DND-41 (cell line): ENCODE results near the gene LRRC8D.
"Not testable (repeated sequence)": the region's sequence is repeated elsewhere in the genome, so short reads cannot be mapped to it uniquely, and the experiment has no call there.

Experiments
- ATAC-seq: fragments of 200-7000 bp; cut with Tn5 transposase; 3 replicates; pipeline ENCODE4 v1.9.1; 2021; ENCODE audit warnings: low read depth; ENCODE audit not compliant: insufficient read depth
- DNase-seq: peaks from one replicate; pipeline ENCODE4 v3.0.0-alpha.2; 2020
- H2AFZ ChIP-seq: 2 replicates; pipeline ENCODE4 v1.6.0; 2012; ENCODE audit warnings: low read depth, low read length
- H3K27ac ChIP-seq: 2 replicates; pipeline ENCODE4 v1.5.1; 2012; ENCODE audit warnings: low read length, inconsistent platforms
- H3K27me3 ChIP-seq: fragments of 200-600 bp; sonication (generic); 2 replicates; pipeline ENCODE4 v1.6.0; 2012; ENCODE audit warnings: low read length, mild to moderate bottlenecking, inconsistent platforms; ENCODE audit not compliant: insufficient read depth, poor library complexity
- H3K36me3 ChIP-seq: 2 replicates; pipeline ENCODE4 v1.5.1; 2012; ENCODE audit warnings: low read length, inconsistent platforms; ENCODE audit not compliant: insufficient read depth
- H3K4me1 ChIP-seq: 2 replicates; pipeline ENCODE4 v1.5.1; 2012; ENCODE audit warnings: mild to moderate bottlenecking, low read length; ENCODE audit not compliant: insufficient read depth
- H3K4me2 ChIP-seq: 2 replicates; pipeline ENCODE4 v1.6.0; 2012; ENCODE audit warnings: mild to moderate bottlenecking, moderate library complexity, low read length, inconsistent platforms; ENCODE audit not compliant: insufficient read depth
- H3K4me3 ChIP-seq, 2 experiments: fragments of 200-600 bp in 1 of 2; shearing (Covaris generic) in 1 of 2; 2 replicates each; pipeline ENCODE4 v1.5.1; 2012 to 2016; ENCODE audit warnings: inconsistent platforms in 2 of 2, low read length in 2 of 2, mild to moderate bottlenecking in 2 of 2, low read depth in 1 of 2, moderate library complexity in 1 of 2
- H3K79me2 ChIP-seq: 2 replicates; pipeline ENCODE4 v1.6.0; 2012; ENCODE audit warnings: low read length, inconsistent platforms; ENCODE audit not compliant: insufficient read depth
- H3K9ac ChIP-seq: 2 replicates; pipeline ENCODE4 v1.6.0; 2012; ENCODE audit warnings: low read depth, mild to moderate bottlenecking, inconsistent platforms, low read length, moderate library complexity
- H3K9me3 ChIP-seq: 2 replicates; pipeline ENCODE4 v1.5.1; 2012; ENCODE audit warnings: low read length, moderate library complexity, mild to moderate bottlenecking, inconsistent platforms; ENCODE audit not compliant: insufficient read depth, severe bottlenecking
- H4K20me1 ChIP-seq: 2 replicates; pipeline ENCODE4 v1.6.0; 2012; ENCODE audit warnings: low read length; ENCODE audit not compliant: insufficient read depth
- CTCF ChIP-seq: IDR thresholded peaks from 2 replicates; pipeline ENCODE4 v1.5.1; 2012; ENCODE audit warnings: borderline replicate concordance, low read length, moderate library complexity, mild to moderate bottlenecking; ENCODE audit not compliant: poor library complexity, severe bottlenecking; ENCODE audit errors: extremely low read depth
- EZH2 ChIP-seq: IDR thresholded peaks from 3 replicates; pipeline ENCODE4 v1.6.1; 2012; ENCODE audit warnings: borderline replicate concordance, low read depth, mild to moderate bottlenecking, moderate library complexity, low read length, inconsistent platforms; ENCODE audit not compliant: severe bottlenecking

The LRRC8D gene

DNA sequence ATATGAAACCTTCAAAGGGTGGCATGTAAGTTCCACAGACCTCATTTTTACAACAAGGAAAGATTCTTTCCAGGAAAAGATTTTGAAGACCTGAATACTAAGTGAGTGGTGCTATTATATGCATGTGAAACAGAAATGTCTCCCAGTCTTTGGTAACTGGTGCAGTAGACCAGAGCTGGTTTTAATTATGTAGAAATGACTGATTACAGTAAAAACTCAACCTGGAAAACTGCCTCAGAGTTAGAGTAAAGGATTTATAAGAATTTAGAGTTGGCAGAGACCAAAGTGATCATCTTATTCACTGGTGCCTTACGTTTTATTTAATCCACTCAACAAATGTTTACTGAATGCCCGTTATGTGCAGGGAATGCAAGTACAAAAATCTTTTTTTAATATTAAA lies 30.2 kb upstream of the LRRC8D start:
- H3K4me2 ChIP-seq: no peak overlapping the region
- no peaks in the 10 kb centered on the region for H3K79me2 ChIP-seq
- ATAC-seq: no peak
- H2AFZ ChIP-seq: no peak overlapping the region
- no peaks in the 10 kb centered on the region for H3K36me3 ChIP-seq
- H3K9ac ChIP-seq: no peak overlapping the region
- H3K4me3 ChIP-seq: no peak overlapping the region
- no peaks in the 10 kb centered on the region for H3K9me3 ChIP-seq
- DNase-seq: no peak
- no peak overlapping the region for H3K27ac ChIP-seq
- H3K4me1 ChIP-seq: no peaks in the 10 kb centered on the region
- no peaks in the 10 kb centered on the region for H3K27me3 ChIP-seq
- H4K20me1 ChIP-seq: no peaks in the 10 kb centered on the region
- TF ChIP-seq CTCF (no peak), EZH2 (no peak)

DNA sequence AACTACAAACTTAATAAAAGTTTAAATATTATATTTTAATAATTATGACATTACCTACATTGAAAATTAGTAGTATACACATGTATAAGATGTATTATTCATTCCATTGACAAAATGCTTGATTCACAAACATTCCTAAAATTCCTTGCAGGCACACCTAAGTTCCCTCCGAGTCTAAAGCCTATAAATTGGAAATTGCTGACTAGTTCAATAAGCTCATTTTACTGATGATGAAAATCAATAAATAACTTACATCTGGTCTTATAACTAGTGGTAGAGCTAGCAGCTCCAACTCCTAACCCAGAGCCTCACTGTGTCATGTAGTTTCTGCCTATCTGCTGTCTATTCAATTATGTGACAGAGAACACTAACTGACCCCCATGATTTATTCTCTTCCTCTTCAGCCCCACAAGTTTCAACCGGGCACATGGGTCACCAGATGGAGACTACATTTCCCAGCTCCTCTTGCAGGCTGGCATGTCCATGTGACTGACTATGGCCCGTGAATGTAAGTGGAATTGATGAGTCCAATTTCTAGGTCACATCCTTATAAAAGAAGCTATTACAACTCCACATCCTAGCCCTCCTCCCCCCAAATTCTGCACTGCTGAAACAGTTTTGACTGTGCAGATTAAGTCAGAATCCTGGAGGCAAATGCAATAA lies 29.6 kb upstream of the LRRC8D start:
- TF ChIP-seq EZH2 (no peak), CTCF (no peak)

DNA sequence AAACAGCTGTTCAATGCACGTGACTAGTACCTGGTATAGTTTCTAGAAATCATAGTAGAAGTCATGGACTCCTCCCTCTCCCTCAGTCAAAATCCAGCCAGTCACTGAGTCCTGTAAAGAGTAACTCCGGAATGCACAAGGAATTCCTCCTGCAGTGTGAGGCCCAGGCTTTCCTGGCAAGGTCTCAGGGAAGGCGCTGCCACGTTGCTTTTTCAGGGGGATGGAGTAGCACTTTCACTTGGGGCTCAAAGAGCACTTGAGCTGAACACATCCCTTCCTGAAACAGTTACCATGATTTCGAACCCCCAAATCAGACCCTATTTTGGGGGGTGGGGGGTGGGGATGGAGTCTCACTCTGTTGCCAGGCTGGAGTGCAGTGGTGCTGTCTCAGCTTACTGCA lies 26.4 kb upstream of the LRRC8D start:
- H2AFZ ChIP-seq: no peak overlapping the region

More for the DNA sequence above, 29.6 kb upstream of the LRRC8D start:
- Histone ChIP-seq H3K9ac (no peak overlapping the region), H3K27me3 (no peaks in the 10 kb centered on the region), H3K4me3 (no peak overlapping the region), H2AFZ (no peak overlapping the region), H3K79me2 (no peaks in the 10 kb centered on the region), H3K36me3 (no peaks in the 10 kb centered on the region), H4K20me1 (no peaks in the 10 kb centered on the region), H3K4me2 (no peak overlapping the region), H3K9me3 (no peaks in the 10 kb centered on the region), H3K27ac (no peak overlapping the region), H3K4me1 (no peaks in the 10 kb centered on the region)
- ATAC-seq (no peak), DNase-seq (no peak)

GRCh38 chr1:89795571-89795970 lies 25.3 kb upstream of the LRRC8D start:
- H4K20me1 ChIP-seq, H3K27me3 ChIP-seq, H3K9me3 ChIP-seq, H3K4me1 ChIP-seq, ATAC-seq, H3K27ac ChIP-seq, H3K79me2 ChIP-seq, H3K36me3 ChIP-seq, H3K4me2 ChIP-seq, H3K4me3 ChIP-seq, DNase-seq, H3K9ac ChIP-seq, H2AFZ ChIP-seq: not testable (repeated sequence)

More for the DNA sequence above, 26.4 kb upstream of the LRRC8D start:
- Histone ChIP-seq H3K9ac (no peak overlapping the region), H3K36me3 (no peaks in the 10 kb centered on the region), H3K4me3 (no peak overlapping the region), H3K27ac (no peak overlapping the region), H4K20me1 (no peaks in the 10 kb centered on the region), H3K79me2 (no peaks in the 10 kb centered on the region), H3K4me2 (no peak overlapping the region), H3K4me1 (no peaks in the 10 kb centered on the region), H3K27me3 (no peaks in the 10 kb centered on the region), H3K9me3 (no peaks in the 10 kb centered on the region)
- TF ChIP-seq EZH2: no peak
- no peak for TF ChIP-seq CTCF
- ATAC-seq (no peak), DNase-seq (no peak)

GRCh38 chr1:89797876-89798275 lies 23.0 kb upstream of the LRRC8D start:
- DNase-seq, ATAC-seq: not testable (repeated sequence)

More at GRCh38 chr1:89797876-89798275, 23.0 kb upstream of the LRRC8D start:
- not testable (repeated sequence) for H3K27ac ChIP-seq, H3K9ac ChIP-seq, H2AFZ ChIP-seq, H3K9me3 ChIP-seq, H3K4me2 ChIP-seq, H3K36me3 ChIP-seq, H3K27me3 ChIP-seq, H4K20me1 ChIP-seq, H3K4me1 ChIP-seq, H3K4me3 ChIP-seq, H3K79me2 ChIP-seq
